ENCODE data around the gene RELB.

The RELB gene

DNA sequence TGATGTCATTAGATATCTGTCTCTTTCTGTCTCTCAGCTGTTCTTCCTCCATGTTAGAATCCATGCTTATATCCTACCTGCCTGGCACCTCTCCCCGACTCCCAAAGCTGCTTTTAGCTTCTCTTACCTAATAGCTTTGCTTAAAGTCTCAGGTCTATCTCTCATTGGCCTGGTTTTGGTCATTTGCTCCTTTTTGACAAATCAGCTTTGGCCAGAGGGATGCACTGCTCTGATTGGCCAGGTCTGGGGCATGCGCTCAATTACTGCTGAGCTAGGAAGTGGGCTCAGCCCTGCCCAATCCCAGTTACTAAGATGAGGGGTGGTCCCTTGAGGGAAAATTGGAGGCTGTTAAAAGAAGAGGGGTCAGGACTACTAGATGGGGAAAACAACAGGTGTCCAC is 26.1 kb downstream of the RELB start:
- DNase-seq, result no peak

GRCh38 chr19:45030825-45031224 is 29.6 kb downstream of the RELB start:
- no peak for DNase-seq

- no peak for DNase-seq
Measured at GRCh38 chr19:45032421-45032820, 31.2 kb downstream of the RELB start.

DNA sequence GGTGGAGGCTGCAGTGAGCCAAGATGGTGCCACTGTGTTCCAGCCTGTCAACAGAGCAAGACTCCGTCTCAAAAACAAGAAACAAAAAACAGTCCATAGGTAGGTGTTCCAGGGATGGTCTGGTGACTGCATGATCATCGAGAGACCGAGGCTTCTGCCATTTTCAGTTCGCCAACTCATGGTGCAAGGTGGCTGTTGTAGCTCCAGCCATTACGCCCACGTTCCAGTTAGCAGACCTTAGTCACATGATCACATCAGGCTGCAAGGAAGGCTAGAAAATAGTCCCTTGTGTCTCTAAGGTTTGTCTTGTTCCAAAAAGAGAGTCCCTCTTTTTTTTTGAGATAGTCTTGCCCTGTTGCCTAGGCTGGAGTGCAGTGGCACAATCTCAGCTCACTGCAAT is 34.5 kb downstream of the RELB start:
- no peak for DNase-seq

DNA sequence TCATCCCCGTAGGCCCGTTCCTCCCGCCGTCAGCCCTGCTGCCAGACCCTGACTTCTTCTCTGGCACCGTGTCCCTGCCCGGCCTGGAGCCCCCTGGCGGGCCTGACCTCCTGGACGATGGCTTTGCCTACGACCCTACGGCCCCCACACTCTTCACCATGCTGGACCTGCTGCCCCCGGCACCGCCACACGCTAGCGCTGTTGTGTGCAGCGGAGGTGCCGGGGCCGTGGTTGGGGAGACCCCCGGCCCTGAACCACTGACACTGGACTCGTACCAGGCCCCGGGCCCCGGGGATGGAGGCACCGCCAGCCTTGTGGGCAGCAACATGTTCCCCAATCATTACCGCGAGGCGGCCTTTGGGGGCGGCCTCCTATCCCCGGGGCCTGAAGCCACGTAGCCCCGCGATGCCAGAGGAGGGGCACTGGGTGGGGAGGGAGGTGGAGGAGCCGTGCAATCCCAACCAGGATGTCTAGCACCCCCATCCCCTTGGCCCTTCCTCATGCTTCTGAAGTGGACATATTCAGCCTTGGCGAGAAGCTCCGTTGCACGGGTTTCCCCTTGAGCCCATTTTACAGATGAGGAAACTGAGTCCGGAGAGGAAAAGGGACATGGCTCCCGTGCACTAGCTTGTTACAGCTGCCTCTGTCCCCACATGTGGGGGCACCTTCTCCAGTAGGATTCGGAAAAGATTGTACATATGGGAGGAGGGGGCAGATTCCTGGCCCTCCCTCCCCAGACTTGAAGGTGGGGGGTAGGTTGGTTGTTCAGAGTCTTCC is 36.3 kb downstream of the RELB start:
- DNase-seq, result no peak

DNA sequence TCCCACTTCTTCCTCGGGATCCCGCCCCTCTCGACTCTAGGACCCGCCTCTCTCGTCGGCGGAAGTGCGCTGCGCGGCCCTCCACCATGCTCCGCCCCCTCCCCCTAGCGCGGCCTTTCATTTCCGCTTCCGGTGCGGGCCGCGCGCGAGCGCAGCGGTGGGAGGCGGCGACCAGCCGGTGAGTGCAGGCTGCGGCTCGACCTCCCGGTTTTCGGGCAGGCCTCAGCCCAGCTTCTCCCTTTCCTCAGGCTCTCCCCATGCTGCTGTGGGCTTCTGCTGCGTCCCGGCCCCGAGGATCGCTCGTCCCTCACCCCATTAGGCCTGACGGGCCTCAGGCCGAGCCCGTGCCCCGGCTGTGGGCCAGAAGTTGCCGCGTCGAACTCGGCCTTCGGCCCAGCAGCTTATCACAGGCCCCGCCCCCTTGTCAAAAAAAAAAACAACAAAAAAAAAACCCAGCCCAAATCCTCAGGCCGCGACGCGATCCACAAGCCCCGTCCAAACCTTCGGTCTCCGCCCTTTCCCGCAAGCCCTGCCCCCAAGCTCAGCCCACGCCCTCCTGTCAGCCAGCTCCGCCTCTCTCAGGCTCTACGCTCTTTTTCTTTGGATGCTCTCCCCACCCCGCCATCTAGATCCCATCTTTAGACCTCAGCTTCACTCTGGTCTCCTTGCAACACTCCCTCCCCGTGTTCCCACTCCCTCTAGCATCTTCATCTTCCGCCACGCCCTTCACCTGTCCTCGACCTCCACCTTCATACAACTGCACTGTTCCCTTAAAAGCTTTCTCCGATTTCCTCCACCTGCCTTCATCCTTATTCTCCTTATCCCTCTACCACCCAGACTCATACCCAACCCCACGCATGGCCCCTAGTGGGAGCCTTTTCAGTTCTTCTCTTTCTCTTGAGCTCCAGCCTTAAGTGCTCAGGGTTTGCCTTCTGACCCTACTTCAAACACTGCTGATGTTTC is 37.9 kb downstream of the RELB start, which contains the start of gene CLASRP:
Gene CLASRP, plus strand, starts transcription at position 115 of the 963 bp plus-strand sequence. CDS start 1,168 bp downstream, outside the sequence.
- DNase-seq, result peak; percentile 89

- DNase-seq, result no peak
Measured at GRCh38 chr19:45040059-45040771, 39.0 kb downstream of the RELB start.

- no peak for DNase-seq
Measured at GRCh38 chr19:45041125-45041524, 39.9 kb downstream of the RELB start.

- DNase-seq, result no peak
Measured at GRCh38 chr19:45045671-45046353, 44.5 kb downstream of the RELB start.

DNA sequence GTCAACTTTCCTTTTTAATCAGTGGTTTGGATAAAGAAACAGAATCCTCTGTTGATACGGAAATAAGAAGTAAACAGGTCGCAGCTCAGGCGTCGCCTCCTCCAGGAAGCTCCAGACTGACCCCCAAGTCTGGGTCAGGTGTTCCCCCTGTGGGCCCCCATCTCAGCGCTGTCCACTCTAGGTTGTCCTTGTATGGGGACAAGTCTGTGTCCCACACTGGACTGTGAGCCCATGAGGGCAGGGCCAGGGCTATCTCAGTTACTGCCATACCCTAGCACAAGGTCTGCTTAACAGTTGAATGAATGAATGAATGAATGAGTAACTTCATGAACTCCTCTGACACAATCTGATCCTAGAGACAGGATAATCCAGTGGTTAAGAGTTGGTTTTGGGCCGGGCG is 45.1 kb downstream of the RELB start:
- no peak for DNase-seq

- DNase-seq, result no peak
Measured at GRCh38 chr19:45047188-45047797, 46.0 kb downstream of the RELB start.

DNA sequence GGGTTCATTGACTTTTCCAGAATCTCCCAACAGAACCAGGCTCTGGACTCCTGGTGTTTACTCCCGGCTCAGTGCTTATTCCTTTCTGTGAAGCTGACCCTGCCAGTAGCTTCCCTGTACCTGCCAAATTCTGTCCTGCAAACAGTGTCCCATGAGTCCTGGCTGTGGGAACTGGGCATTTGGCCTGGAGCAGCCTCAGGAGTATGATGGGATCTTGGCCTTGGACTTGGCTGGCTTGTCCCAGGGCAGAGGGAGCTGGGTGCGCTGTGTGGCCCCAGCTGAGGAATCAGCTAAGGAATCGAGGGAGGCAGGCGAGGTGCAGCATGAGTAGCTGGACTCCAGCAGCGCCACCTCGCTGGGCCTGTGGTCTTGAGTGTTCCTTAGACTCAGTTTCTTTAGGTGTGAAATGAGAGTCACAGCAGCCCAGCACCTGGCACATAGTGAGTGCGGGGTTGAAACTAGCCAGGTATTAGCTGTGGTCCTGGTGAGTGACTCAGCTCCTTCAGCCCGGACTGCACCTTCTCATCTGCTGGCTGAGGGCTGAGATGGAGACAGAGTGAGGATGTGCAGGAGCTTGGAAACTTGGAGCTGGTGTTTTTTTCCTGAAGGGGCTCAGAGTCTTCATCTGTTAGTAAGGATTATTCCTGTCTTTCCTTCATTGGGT is 47.9 kb downstream of the RELB start:
- DNase-seq, result no peak

DNA sequence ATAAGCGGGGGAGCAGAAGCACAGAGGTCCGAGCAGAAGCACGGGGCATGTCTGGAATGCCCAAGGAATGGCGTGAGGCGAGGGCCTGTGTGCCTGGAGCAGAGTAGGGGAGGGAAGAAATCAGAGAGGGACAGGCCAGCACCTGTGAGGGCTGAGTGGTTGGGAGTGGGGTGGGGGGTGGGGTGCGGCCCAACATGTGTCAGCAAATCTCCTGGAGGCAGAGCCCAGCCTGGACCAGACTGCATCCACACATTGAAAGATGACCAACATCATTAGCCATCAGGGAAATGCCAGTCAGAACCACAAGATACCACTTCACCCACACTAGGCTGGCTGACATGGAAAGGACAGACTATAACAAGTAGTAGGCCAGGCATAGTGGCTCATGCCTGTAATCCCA is 48.8 kb downstream of the RELB start:
- DNase-seq, result no peak

DNA sequence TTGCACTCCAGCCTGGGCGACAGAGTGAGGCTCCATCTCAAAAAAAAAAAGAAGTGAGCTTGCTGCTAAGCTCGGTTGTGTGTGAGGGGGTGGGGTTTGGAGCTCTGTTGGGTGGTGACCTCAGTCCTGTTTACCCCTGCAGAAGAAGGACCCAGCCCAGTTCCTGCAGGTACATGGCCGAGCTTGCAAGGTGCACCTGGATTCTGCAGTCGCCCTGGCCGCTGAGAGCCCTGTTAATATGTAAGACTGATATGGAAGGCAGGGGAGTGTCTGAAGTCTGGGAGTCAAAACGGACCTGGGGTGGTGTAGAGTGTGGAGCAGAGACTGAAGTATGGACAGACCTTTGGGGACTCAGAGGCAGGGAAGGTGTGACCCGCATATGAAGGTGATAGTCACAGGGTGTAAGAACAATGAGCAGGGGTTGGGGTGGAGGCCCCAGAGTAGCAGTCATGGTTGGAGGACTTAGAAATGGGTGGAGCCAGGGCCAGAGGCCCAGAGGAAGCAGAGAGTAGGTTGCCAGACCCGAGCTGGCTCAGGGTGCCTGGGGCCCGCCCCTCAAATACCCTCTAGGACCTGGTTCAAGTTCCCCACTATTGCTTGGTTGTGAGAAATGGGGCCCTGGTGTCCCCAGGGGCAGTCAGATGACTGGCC is 50.8 kb downstream of the RELB start:
- no peak for DNase-seq

- DNase-seq, result no peak
Measured at GRCh38 chr19:45056831-45057230, 55.6 kb downstream of the RELB start.

DNA sequence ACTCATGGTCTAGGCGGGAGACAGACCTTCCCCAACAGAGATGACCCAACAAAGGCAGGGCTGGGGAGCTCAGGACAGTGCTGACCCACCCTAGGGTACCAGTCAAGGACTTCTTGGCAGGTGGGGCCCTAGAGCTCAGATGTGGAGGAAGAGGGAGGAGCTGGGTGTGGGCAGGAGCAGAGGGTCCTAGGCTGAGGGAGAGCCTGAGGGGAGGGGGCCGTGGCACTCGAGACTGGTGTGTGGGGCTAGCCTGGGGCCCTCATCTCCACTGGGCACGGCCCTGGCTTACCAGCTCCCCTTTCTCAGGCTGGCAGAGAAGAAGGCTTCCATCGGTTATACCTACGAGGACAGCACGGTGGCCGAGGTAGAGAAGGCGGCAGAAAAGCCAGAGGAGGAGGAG is 56.2 kb downstream of the RELB start:
- DNase-seq, result no peak

GRCh38 chr19:45058622-45059159 is 57.4 kb downstream of the RELB start:
- DNase-seq, result no peak

- DNase-seq, result peak; percentile 86
Measured at GRCh38 chr19:45059258-45059965, 58.1 kb downstream of the RELB start.

GRCh38 chr19:45061965-45062364 is 60.7 kb downstream of the RELB start:
- DNase-seq, result no peak

Data from CD4-positive, alpha-beta T cell treated with Interleukin-12 subunit alpha and Interleukin-12 subunit beta, for 1 hour (primary cell).